ENCODE data around the gene ANO2.

Gene ANO2

GRCh38 chr12:5516371-5517241 is 428.5 kb downstream of the ANO2 start:
- DNase-seq (ENCODE audit: low read depth) = no peak

- DNase-seq (ENCODE audit: low read depth) = no peak
These were observed 429.6 kb downstream of the ANO2 start for GRCh38 chr12:5515458-5515857.

GRCh38 chr12:5514545-5514944 is 430.5 kb downstream of the ANO2 start:
- no peak for DNase-seq (ENCODE audit: low read depth)

GRCh38 chr12:5514016-5514415 is 431.0 kb downstream of the ANO2 start:
- no peak for DNase-seq (ENCODE audit: low read depth)

- no peak for DNase-seq (ENCODE audit: low read depth)
These were observed 431.7 kb downstream of the ANO2 start for GRCh38 chr12:5513406-5513805.

Data from T follicular helper cell (primary cell).